ENCODE results near the gene ATP8B1.
"Not testable (repeated sequence)": the region's sequence is repeated elsewhere in the genome, so short reads cannot be mapped to it uniquely, and the experiment has no call there.

Gene ATP8B1

GRCh38 chr18:57803103-57803969, at the start of gene ATP8B1:
Gene ATP8B1 (minus strand): TSS chr18:57803315. CDS start chr18:57731807, 71,508 bp downstream.
- DNase-seq (ENCODE audit: low read depth) = peak; percentile 40
- TF ChIP-seq MYC (IDR thresholded peaks at IDR 0.05; ENCODE audit: low read depth, low read length) (no peak), POLR2A (IDR thresholded peaks at IDR 0.05; ENCODE audit: extremely low read depth, insufficient read length) (no peak), CTCF (IDR thresholded peaks at IDR 0.05; ENCODE audit: low read depth, low read length) (no peak), MAX (IDR thresholded peaks at IDR 0.05; ENCODE audit: low read depth, low read length) (no peak)
- no peak within 1 kb of the TSS for H3K4me3 ChIP-seq (ENCODE audit: low read depth, low read length)

GRCh38 chr18:57850063-57850462, 46.9 kb upstream of the ATP8B1 start:
- TF ChIP-seq POLR2A (IDR thresholded peaks at IDR 0.05; ENCODE audit: extremely low read depth, insufficient read length) (no peak), CTCF (IDR thresholded peaks at IDR 0.05; ENCODE audit: low read depth, low read length) (no peak), MAX (IDR thresholded peaks at IDR 0.05; ENCODE audit: low read depth, low read length) (no peak), MYC (IDR thresholded peaks at IDR 0.05; ENCODE audit: low read depth, low read length) (no peak)
- no peak for DNase-seq (ENCODE audit: low read depth)
- no peak overlapping the region for H3K4me3 ChIP-seq (ENCODE audit: low read depth, low read length)

GRCh38 chr18:57848374-57848773, 45.3 kb upstream of the ATP8B1 start:
- H3K4me3 ChIP-seq (ENCODE audit: low read depth, low read length); DNase-seq (ENCODE audit: low read depth): not testable (repeated sequence)

GRCh38 chr18:57847431-57847830, 44.3 kb upstream of the ATP8B1 start:
- H3K4me3 ChIP-seq (ENCODE audit: low read depth, low read length); DNase-seq (ENCODE audit: low read depth): not testable (repeated sequence)

GRCh38 chr18:57846258-57846657, 43.1 kb upstream of the ATP8B1 start:
- H3K4me3 ChIP-seq (ENCODE audit: low read depth, low read length) = no peak overlapping the region
- TF ChIP-seq MAX (IDR thresholded peaks at IDR 0.05; ENCODE audit: low read depth, low read length) = no peak
- TF ChIP-seq CTCF (IDR thresholded peaks at IDR 0.05; ENCODE audit: low read depth, low read length) = no peak
- TF ChIP-seq MYC (IDR thresholded peaks at IDR 0.05; ENCODE audit: low read depth, low read length) = no peak
- TF ChIP-seq POLR2A (IDR thresholded peaks at IDR 0.05; ENCODE audit: extremely low read depth, insufficient read length) = no peak
- no peak for DNase-seq (ENCODE audit: low read depth)

- TF ChIP-seq CTCF (IDR thresholded peaks at IDR 0.05; ENCODE audit: low read depth, low read length) (no peak), MAX (IDR thresholded peaks at IDR 0.05; ENCODE audit: low read depth, low read length) (no peak), POLR2A (IDR thresholded peaks at IDR 0.05; ENCODE audit: extremely low read depth, insufficient read length) (no peak), MYC (IDR thresholded peaks at IDR 0.05; ENCODE audit: low read depth, low read length) (no peak)
- no peak overlapping the region for H3K4me3 ChIP-seq (ENCODE audit: low read depth, low read length)
- DNase-seq (ENCODE audit: low read depth) = no peak
Measured at GRCh38 chr18:57845605-57846074, 42.5 kb upstream of the ATP8B1 start.

- TF ChIP-seq POLR2A (IDR thresholded peaks at IDR 0.05; ENCODE audit: extremely low read depth, insufficient read length) = no peak
- no peak for TF ChIP-seq MYC (IDR thresholded peaks at IDR 0.05; ENCODE audit: low read depth, low read length)
- no peak for TF ChIP-seq MAX (IDR thresholded peaks at IDR 0.05; ENCODE audit: low read depth, low read length)
- no peak overlapping the region for H3K4me3 ChIP-seq (ENCODE audit: low read depth, low read length)
- DNase-seq (ENCODE audit: low read depth) = no peak
Measured at GRCh38 chr18:57844319-57844718, 41.2 kb upstream of the ATP8B1 start.

Data from NB4 (cell line).